Measurements from ENCODE around the gene IL17D. TPM values are rescaled to one million over a fixed set of nuclear protein-coding genes. Genes with fewer than 3 reads are reported as not detected.
A peak's percentile ranks its signal among the peaks of the same experiment; 100 is the strongest.

Gene IL17D
- total RNA-seq, 2 donors from 2014 or later: 0.66 to 0.78 TPM

DNA sequence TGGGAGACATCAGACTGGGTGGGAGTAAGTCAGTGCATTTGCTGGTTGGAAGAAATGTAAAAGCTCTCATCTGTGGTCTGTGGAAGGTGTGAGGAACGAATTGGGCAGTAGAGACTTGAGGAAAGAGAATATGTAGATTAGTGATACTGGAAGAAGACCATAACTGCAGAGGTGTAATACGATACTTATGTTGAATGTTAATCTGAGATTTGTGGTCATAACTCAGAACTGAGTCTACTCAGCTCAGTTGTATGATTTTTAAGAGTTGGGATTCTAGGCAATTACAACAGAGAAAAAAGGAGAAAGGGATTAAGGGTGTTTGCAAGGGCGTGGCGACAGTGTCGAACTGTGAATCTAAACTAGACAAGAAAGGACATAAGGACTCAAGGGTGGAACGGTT lies 3.2 kb upstream of the IL17D start:
- intact Hi-C loops (cut with DNase I): no loop called here
- H3K36me3 ChIP-seq (replicated peaks in 1 of 2; ENCODE audit: insufficient read depth in 1 of 2, low read depth in 2 of 2): no peaks in the 10 kb centered on the region
- DNase-seq (no peak), ATAC-seq (no peak)
- peaks cover 20% of the 10 kb centered on the region for H3K4me1 ChIP-seq
- H3K27ac ChIP-seq: no peak overlapping the region
- H3K9me3 ChIP-seq: no peaks in the 10 kb centered on the region
- H3K27me3 ChIP-seq: no peaks in the 10 kb centered on the region
- WGBS, 2 donors: 85 to 88% methylated on average over 6 of the region's 6 CpGs
- H3K4me3 ChIP-seq: no peak overlapping the region
- TF ChIP-seq, protein P1, sequence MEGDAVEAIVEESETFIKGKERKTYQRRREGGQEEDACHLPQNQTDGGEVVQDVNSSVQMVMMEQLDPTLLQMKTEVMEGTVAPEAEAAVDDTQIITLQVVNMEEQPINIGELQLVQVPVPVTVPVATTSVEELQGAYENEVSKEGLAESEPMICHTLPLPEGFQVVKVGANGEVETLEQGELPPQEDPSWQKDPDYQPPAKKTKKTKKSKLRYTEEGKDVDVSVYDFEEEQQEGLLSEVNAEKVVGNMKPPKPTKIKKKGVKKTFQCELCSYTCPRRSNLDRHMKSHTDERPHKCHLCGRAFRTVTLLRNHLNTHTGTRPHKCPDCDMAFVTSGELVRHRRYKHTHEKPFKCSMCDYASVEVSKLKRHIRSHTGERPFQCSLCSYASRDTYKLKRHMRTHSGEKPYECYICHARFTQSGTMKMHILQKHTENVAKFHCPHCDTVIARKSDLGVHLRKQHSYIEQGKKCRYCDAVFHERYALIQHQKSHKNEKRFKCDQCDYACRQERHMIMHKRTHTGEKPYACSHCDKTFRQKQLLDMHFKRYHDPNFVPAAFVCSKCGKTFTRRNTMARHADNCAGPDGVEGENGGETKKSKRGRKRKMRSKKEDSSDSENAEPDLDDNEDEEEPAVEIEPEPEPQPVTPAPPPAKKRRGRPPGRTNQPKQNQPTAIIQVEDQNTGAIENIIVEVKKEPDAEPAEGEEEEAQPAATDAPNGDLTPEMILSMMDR (IDR thresholded peaks at IDR 0.05): no peak
- TF ChIP-seq POLR2A (IDR thresholded peaks at IDR 0.05): no peak

DNA sequence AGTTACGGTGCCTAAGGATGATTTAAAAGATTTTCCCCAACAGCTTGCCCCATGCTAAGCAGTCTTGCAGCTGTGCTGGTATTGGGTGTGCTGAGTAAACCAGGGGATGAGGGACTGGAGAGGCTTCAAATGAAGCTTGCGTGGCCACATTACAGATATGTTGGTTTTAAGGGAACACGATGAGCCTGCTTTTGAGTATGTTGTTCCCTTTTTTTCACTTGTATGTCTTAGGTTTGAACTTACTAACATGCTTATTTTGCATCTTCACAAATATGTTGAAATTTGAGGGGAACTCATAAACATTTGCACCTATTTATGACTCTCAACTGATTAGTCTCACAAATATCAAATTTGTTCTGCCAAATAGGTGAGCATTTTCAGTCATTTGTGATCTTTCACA lies 2.0 kb upstream of the IL17D start:
- peaks cover 20% of the 10 kb centered on the region for H3K4me1 ChIP-seq
- TF ChIP-seq POLR2A (IDR thresholded peaks at IDR 0.05): no peak
- TF ChIP-seq, protein P1 (IDR thresholded peaks at IDR 0.05): no peak
- no peak for DNase-seq

DNA sequence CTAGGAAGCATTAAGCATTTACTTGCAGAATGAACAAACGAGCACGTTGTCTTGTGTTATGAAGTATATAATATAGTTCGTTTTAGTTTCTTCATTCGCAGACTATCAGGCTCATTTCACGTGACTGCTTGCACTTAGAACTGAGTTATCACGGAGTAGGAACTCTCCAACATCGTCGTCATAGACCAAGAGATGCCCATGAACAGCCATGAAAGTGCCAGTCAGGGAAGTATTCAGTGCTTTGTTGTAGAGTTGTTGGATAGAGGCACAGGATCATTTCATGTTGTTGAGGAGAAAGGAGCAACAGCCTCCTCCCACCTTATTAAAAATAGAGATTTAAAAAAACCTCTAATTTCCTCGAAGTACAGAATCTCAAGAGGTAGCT lies 977 bp upstream of the IL17D start:
- Histone ChIP-seq H3K27me3 (no peaks in the 10 kb centered on the region), H3K4me3 (peak overlapping the region in 1 of 2 donors; percentile 47), H3K9me3 (no peaks in the 10 kb centered on the region), H3K36me3 (replicated peaks in 1 of 2; ENCODE audit: insufficient read depth in 1 of 2, low read depth in 2 of 2) (no peaks in the 10 kb centered on the region), H3K27ac (no peak overlapping the region), H3K4me1 (peaks cover 20% of the 10 kb centered on the region)
- no peak for ATAC-seq
- intact Hi-C loops (cut with DNase I): no loop called here
- no peak for DNase-seq
- WGBS, 2 donors: 11 to 13% methylated on average over 9 of the region's 9 CpGs
- TF ChIP-seq POLR2A (IDR thresholded peaks at IDR 0.05): no peak
- TF ChIP-seq, protein P1 (IDR thresholded peaks at IDR 0.05): no peak

More for the DNA sequence above, 2.0 kb upstream of the IL17D start:
- no peak overlapping the region for H3K27ac ChIP-seq
- WGBS, 2 donors: 92 to 93% methylated on average over 3 of the region's 3 CpGs
- ATAC-seq: no peak
- no peaks in the 10 kb centered on the region for H3K36me3 ChIP-seq (replicated peaks in 1 of 2; ENCODE audit: insufficient read depth in 1 of 2, low read depth in 2 of 2)
- intact Hi-C loops (cut with DNase I): no loop called here
- H3K27me3 ChIP-seq: no peaks in the 10 kb centered on the region
- no peak overlapping the region for H3K4me3 ChIP-seq
- no peaks in the 10 kb centered on the region for H3K9me3 ChIP-seq

DNA sequence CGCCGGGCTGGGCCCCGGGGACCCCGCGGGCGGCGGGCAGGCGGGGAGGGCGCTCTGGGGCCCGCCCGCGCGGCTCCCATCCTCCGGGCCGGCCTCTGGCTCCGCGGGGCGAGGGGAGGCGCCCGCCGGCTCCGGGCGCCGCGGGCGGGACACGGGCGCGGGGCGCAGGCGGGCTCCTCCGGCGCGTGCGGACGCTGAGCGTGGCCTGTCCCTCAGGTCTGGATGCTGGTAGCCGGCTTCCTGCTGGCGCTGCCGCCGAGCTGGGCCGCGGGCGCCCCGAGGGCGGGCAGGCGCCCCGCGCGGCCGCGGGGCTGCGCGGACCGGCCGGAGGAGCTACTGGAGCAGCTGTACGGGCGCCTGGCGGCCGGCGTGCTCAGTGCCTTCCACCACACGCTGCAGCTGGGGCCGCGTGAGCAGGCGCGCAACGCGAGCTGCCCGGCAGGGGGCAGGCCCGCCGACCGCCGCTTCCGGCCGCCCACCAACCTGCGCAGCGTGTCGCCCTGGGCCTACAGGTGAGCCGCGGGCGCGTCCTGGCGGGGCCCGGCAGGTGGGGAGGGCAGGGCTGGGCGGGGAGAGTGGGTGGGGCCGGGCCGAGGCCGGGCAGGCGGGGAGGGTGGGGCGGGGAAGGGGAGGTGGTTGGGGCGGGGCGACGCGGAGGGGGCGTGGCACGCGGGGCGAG lies 420 bp downstream of the IL17D start:
- ATAC-seq: peak; percentile 93
- DNase-seq: peak; percentile 90 to 93 (median 91)
- Histone ChIP-seq H3K9me3 (no peaks in the 10 kb centered on the region), H3K27ac (peak overlapping the region in 2 of 4 donors; percentile 44 to 60), H3K4me3 (no peak overlapping the region), H3K36me3 (replicated peaks in 1 of 2; ENCODE audit: insufficient read depth in 1 of 2, low read depth in 2 of 2) (no peaks in the 10 kb centered on the region), H3K4me1 (peaks cover 20% of the 10 kb centered on the region), H3K27me3 (no peaks in the 10 kb centered on the region)
- intact Hi-C loops (cut with DNase I): no loop called here
- 0% methylated on average over 35 of the region's 98 CpGs; no CpG with 5 or more reads in 1 of the 2 donors for WGBS, 2 donors
- TF ChIP-seq, protein P1 (IDR thresholded peaks at IDR 0.05): peak; percentile 28 to 98 (median 70)
- TF ChIP-seq POLR2A (IDR thresholded peaks at IDR 0.05): peak; percentile 43 to 58 (median 43)

Data from body of pancreas (tissue), 4 donors.